Brain microvascular endothelial cell (primary cell): ENCODE data around the gene CENPF.
A peak's percentile ranks its signal among the peaks of the same experiment; 100 is the strongest.

Experiments used
- DNase-seq: peaks from one replicate; pipeline ENCODE4 v3.0.0-alpha.2; 2020
- H3K27ac ChIP-seq: fragments of 250-450 bp; sonication (Bioruptor Pico); 2 replicates; pipeline ENCODE4 v1.5.1; 2020; ENCODE audit warnings: mild to moderate bottlenecking, moderate library complexity
- H3K27me3 ChIP-seq: fragments of 250-450 bp; sonication (Bioruptor Pico); replicated peaks from 2 replicates; pipeline ENCODE4 v1.5.1; 2020; ENCODE audit warnings: mild to moderate bottlenecking
- H3K36me3 ChIP-seq: fragments of 250-450 bp; sonication (Bioruptor Pico); replicated peaks from 2 replicates; pipeline ENCODE4 v1.5.1; 2020; ENCODE audit warnings: mild to moderate bottlenecking
- H3K4me3 ChIP-seq: 2 replicates; pipeline ENCODE4 v1.5.1; 2011; ENCODE audit warnings: low read depth, mild to moderate bottlenecking, control low read depth, low read length, moderate library complexity
- in situ Hi-C: cut with HindIII; loops from 2 replicates; pipeline ENCODE4 v1.10.0; 2017; ENCODE audit warnings: low sequenced_read_pairs, low pct_ligation_motif_present
- TF ChIP-seq, protein P1 (sequence below): IDR thresholded peaks from 2 replicates; pipeline ENCODE4 v1.5.1; 2011; ENCODE audit warnings: low read depth, mild to moderate bottlenecking, moderate library complexity, low read length, control low read depth, inconsistent platforms; ENCODE audit errors: missing control alignments

Gene CENPF

GRCh38 chr1:214649607-214650006 lies 46.6 kb downstream of the CENPF start:
- H3K27me3 ChIP-seq: no peaks in the 10 kb centered on the region
- in situ Hi-C loops: loop anchor here (25.0 kb wide), 1 partner anchor 888 kb away; no protein-coding TSS in a partner anchor
- peaks cover 2% of the 10 kb centered on the region for H3K36me3 ChIP-seq
- no peak overlapping the region for H3K4me3 ChIP-seq
- no peak for DNase-seq
- no peak overlapping the region for H3K27ac ChIP-seq
- TF ChIP-seq, protein P1, sequence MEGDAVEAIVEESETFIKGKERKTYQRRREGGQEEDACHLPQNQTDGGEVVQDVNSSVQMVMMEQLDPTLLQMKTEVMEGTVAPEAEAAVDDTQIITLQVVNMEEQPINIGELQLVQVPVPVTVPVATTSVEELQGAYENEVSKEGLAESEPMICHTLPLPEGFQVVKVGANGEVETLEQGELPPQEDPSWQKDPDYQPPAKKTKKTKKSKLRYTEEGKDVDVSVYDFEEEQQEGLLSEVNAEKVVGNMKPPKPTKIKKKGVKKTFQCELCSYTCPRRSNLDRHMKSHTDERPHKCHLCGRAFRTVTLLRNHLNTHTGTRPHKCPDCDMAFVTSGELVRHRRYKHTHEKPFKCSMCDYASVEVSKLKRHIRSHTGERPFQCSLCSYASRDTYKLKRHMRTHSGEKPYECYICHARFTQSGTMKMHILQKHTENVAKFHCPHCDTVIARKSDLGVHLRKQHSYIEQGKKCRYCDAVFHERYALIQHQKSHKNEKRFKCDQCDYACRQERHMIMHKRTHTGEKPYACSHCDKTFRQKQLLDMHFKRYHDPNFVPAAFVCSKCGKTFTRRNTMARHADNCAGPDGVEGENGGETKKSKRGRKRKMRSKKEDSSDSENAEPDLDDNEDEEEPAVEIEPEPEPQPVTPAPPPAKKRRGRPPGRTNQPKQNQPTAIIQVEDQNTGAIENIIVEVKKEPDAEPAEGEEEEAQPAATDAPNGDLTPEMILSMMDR: no peak

GRCh38 chr1:214650664-214651063 lies 47.7 kb downstream of the CENPF start:
- TF ChIP-seq, protein P1: no peak
- H3K27me3 ChIP-seq: no peaks in the 10 kb centered on the region
- in situ Hi-C loops: loop anchor here (25.0 kb wide), 1 partner anchor 887 kb away; no protein-coding TSS in a partner anchor
- DNase-seq: no peak
- peaks cover 2% of the 10 kb centered on the region for H3K36me3 ChIP-seq
- no peak overlapping the region for H3K4me3 ChIP-seq
- no peak overlapping the region for H3K27ac ChIP-seq

DNA sequence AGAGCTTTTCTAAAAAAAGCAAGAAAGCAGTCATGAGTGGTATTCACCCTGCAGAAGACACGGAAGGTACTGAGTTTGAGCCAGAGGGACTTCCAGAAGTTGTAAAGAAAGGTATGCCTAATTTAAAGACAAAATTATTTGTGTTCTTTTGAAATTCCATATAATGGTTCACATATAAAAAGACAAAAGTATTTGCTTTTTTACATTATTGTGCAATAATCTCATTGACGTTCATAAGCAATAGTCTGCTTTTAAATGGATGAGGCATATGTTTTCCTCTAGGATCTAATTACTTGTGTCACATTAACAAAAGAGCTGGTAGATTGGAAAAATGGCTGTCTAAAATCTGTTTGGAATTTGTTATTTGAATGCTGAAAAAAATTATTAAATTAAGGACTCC lies 54.3 kb downstream of the CENPF start:
- in situ Hi-C loops: loop anchor here (25.0 kb wide), 1 partner anchor 880 kb away; no protein-coding TSS in a partner anchor
- no peaks in the 10 kb centered on the region for H3K27me3 ChIP-seq
- H3K27ac ChIP-seq: no peak overlapping the region
- TF ChIP-seq, protein P1: no peak
- H3K4me3 ChIP-seq: no peak overlapping the region
- peaks cover 5% of the 10 kb centered on the region for H3K36me3 ChIP-seq
- no peak for DNase-seq

DNA sequence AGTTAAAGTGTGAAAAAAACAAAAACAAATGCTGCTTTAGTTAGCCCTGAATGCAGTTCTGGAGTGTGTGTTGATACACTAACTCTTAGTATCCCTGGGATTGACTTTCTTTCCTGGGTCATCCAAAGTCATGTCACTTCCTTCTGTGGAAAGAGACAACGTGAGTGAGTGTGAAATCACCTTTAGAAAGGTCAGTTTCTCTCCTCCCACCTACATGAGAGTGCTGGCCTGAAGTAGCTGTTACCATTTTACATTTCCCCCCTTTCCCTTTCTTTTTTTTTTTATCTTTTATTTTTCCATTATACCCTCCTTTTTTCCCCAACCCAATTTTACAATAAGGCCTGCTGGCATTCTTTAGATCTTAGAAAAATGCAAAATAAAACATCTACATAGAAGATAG lies 55.2 kb downstream of the CENPF start:
- in situ Hi-C loops: loop anchor here (25.0 kb wide), 1 partner anchor 879 kb away; no protein-coding TSS in a partner anchor
- H3K27ac ChIP-seq: no peak overlapping the region
- DNase-seq: no peak
- TF ChIP-seq, protein P1: no peak
- no peak overlapping the region for H3K4me3 ChIP-seq
- H3K27me3 ChIP-seq: no peaks in the 10 kb centered on the region
- H3K36me3 ChIP-seq: peaks cover 3% of the 10 kb centered on the region

- H3K36me3 ChIP-seq: peaks cover 3% of the 10 kb centered on the region
- no peak overlapping the region for H3K27ac ChIP-seq
- no peaks in the 10 kb centered on the region for H3K27me3 ChIP-seq
- in situ Hi-C loops: loop anchor here (25.0 kb wide), 1 partner anchor 879 kb away; no protein-coding TSS in a partner anchor
- DNase-seq: peak; percentile 46
- TF ChIP-seq, protein P1: peak; percentile 71
- no peak overlapping the region for H3K4me3 ChIP-seq
Measured at GRCh38 chr1:214658785-214659184, 55.8 kb downstream of the CENPF start.

GRCh38 chr1:214660190-214660589 lies 57.2 kb downstream of the CENPF start:
- Histone ChIP-seq H3K4me3 (no peak overlapping the region), H3K27ac (no peak overlapping the region), H3K27me3 (no peaks in the 10 kb centered on the region), H3K36me3 (peaks cover 3% of the 10 kb centered on the region)
- in situ Hi-C loops: loop anchor here (25.0 kb wide), 1 partner anchor 877 kb away; no protein-coding TSS in a partner anchor
- no peak for DNase-seq
- TF ChIP-seq, protein P1: no peak
